DOHH2 (cell line): ENCODE results near the gene GSG1L.

ENCODE experiments used
- H3F3A ChIP-seq: fragments of 200-600 bp; sonication (generic), shearing (Covaris generic); 2 replicates; pipeline ENCODE4 v1.6.0; 2016; ENCODE audit warnings: antibody characterized with exemption, mild to moderate bottlenecking; ENCODE audit not compliant: control insufficient read depth, insufficient read depth
- H3K27ac ChIP-seq: fragments of 200-600 bp; sonication (generic); 2 replicates; pipeline ENCODE4 v1.5.1; 2014; ENCODE audit warnings: low read depth, mild to moderate bottlenecking, low read length, moderate library complexity
- H3K27me3 ChIP-seq: fragments of 200-600 bp; sonication (generic); 2 replicates; pipeline ENCODE4 v1.6.1; 2014; ENCODE audit warnings: mild to moderate bottlenecking, low read length, mixed read lengths; ENCODE audit not compliant: control insufficient read depth
- H3K36me3 ChIP-seq: fragments of 200-600 bp; sonication (generic); 2 replicates; pipeline ENCODE4 v1.6.1; 2014; ENCODE audit warnings: mild to moderate bottlenecking, low read length, moderate library complexity, mixed read lengths; ENCODE audit not compliant: control insufficient read depth
- H3K4me1 ChIP-seq: fragments of 200-600 bp; sonication (generic); 2 replicates; pipeline ENCODE4 v1.6.1; 2014; ENCODE audit warnings: mild to moderate bottlenecking, low read length, mixed read lengths; ENCODE audit not compliant: control insufficient read depth
- H3K4me2 ChIP-seq: fragments of 200-600 bp; sonication (generic); 2 replicates; pipeline ENCODE4 v1.6.0; 2014; ENCODE audit warnings: mild to moderate bottlenecking, low read length, moderate library complexity
- H3K4me3 ChIP-seq: fragments of 200-600 bp; sonication (generic); 2 replicates; pipeline ENCODE4 v1.5.1; 2014; ENCODE audit warnings: mild to moderate bottlenecking, low read length, mixed read lengths
- H3K79me2 ChIP-seq: fragments of 200-600 bp; sonication (generic); 2 replicates; pipeline ENCODE4 v1.6.1; 2014; ENCODE audit warnings: mild to moderate bottlenecking, low read length, mixed read lengths; ENCODE audit not compliant: control insufficient read depth
- H3K9me2 ChIP-seq: fragments of 200-600 bp; sonication (generic); replicated peaks from 2 replicates; pipeline ENCODE4 v1.6.1; 2014; ENCODE audit warnings: mild to moderate bottlenecking, low read length, mixed read lengths; ENCODE audit not compliant: control insufficient read depth
- H3K9me3 ChIP-seq: fragments of 200-600 bp; sonication (generic); 2 replicates; pipeline ENCODE4 v1.6.1; 2014; ENCODE audit warnings: antibody characterized with exemption, low read length, mixed read lengths; ENCODE audit not compliant: control insufficient read depth, insufficient read depth
- H4K20me1 ChIP-seq: fragments of 200-600 bp; sonication (generic); 2 replicates; pipeline ENCODE4 v1.6.0; 2014; ENCODE audit warnings: low read depth, mild to moderate bottlenecking, antibody characterized with exemption, low read length, moderate library complexity; ENCODE audit not compliant: control insufficient read depth, insufficient read depth
- EZH2phosphoT487 ChIP-seq: fragments of 200-600 bp; sonication (generic); IDR thresholded peaks from 2 replicates; pipeline ENCODE4 v1.6.1; 2017; ENCODE audit warnings: borderline replicate concordance, mild to moderate bottlenecking, antibody characterized with exemption, low read length, moderate library complexity, mixed read lengths
- TF ChIP-seq, protein P1 (sequence below): fragments of 200-600 bp; sonication (generic); IDR thresholded peaks from one replicate; pipeline ENCODE4 v1.5.1; 2014; ENCODE audit warnings: antibody characterized with exemption, mild to moderate bottlenecking, low read depth, low read length; ENCODE audit not compliant: poor library complexity, severe bottlenecking

Gene GSG1L

DNA sequence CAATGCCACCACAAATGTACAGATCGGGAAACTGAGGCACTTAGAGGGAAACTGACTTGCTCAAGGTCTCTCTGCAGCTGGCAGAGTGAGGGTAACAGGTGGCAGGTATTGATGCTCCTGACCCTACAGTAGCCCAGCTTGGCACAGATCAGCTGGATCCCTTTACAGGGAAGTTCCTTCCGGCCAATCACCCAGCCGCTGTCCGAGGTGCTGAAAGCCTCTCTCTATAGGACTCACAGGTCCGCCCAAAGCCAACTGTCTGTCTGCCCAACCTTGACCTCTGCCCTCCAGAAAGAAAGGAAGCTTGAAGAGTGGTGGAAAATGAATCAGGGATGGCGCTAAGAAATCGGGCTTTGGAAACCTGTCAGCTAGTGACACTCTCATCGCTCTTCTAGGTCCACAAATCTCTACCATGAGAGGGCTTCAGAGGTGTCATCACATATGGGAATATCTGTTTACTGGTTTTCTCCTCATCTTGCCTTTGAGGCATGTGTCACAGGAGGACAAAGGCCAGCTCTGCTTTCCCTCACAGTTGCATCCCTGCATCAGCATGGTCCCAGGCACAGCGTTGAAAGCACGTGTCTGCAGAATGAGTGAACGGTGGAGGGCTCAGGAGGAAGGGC, 267.4 kb downstream of the GSG1L start:
- Histone ChIP-seq H3K27me3 (no peaks in the 10 kb centered on the region), H4K20me1 (no peaks in the 10 kb centered on the region), H3K4me3 (no peak overlapping the region), H3K4me2 (no peak overlapping the region), H3K9me2 (no peaks in the 10 kb centered on the region), H3K36me3 (no peaks in the 10 kb centered on the region), H3K79me2 (no peaks in the 10 kb centered on the region), H3K4me1 (no peaks in the 10 kb centered on the region), H3F3A (no peaks in the 10 kb centered on the region), H3K9me3 (no peaks in the 10 kb centered on the region), H3K27ac (no peak overlapping the region)
- TF ChIP-seq, protein P1, sequence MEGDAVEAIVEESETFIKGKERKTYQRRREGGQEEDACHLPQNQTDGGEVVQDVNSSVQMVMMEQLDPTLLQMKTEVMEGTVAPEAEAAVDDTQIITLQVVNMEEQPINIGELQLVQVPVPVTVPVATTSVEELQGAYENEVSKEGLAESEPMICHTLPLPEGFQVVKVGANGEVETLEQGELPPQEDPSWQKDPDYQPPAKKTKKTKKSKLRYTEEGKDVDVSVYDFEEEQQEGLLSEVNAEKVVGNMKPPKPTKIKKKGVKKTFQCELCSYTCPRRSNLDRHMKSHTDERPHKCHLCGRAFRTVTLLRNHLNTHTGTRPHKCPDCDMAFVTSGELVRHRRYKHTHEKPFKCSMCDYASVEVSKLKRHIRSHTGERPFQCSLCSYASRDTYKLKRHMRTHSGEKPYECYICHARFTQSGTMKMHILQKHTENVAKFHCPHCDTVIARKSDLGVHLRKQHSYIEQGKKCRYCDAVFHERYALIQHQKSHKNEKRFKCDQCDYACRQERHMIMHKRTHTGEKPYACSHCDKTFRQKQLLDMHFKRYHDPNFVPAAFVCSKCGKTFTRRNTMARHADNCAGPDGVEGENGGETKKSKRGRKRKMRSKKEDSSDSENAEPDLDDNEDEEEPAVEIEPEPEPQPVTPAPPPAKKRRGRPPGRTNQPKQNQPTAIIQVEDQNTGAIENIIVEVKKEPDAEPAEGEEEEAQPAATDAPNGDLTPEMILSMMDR, result no peak
- TF ChIP-seq EZH2phosphoT487, result no peak

DNA sequence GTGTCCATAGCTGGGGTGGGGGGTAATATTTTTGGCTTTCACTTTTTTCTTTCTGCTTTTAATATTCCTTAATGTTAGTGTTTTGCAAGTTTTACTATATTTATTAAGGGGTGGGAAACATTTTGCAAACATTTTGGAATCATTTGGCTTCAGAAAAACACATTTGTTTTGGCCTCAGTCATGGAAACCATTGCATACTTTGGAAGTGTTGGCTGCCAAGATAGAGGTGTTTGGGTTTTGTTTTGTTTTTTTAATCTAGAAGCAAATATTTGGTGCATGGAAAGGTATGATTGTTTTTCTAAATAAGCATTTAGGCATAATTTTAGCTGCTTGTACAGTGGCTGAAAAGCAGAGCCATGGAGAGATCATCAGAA, 270.3 kb downstream of the GSG1L start:
- H3K79me2 ChIP-seq, result no peaks in the 10 kb centered on the region
- no peaks in the 10 kb centered on the region for H3K27me3 ChIP-seq
- no peaks in the 10 kb centered on the region for H3K4me1 ChIP-seq
- H3K4me2 ChIP-seq, result no peak overlapping the region
- H3K9me3 ChIP-seq, result no peaks in the 10 kb centered on the region
- H3K36me3 ChIP-seq, result no peaks in the 10 kb centered on the region
- H3K9me2 ChIP-seq, result no peaks in the 10 kb centered on the region
- H3F3A ChIP-seq, result no peaks in the 10 kb centered on the region
- no peak overlapping the region for H3K4me3 ChIP-seq
- no peaks in the 10 kb centered on the region for H4K20me1 ChIP-seq
- TF ChIP-seq EZH2phosphoT487, result no peak
- TF ChIP-seq, protein P1, result no peak
- H3K27ac ChIP-seq, result no peak overlapping the region

DNA sequence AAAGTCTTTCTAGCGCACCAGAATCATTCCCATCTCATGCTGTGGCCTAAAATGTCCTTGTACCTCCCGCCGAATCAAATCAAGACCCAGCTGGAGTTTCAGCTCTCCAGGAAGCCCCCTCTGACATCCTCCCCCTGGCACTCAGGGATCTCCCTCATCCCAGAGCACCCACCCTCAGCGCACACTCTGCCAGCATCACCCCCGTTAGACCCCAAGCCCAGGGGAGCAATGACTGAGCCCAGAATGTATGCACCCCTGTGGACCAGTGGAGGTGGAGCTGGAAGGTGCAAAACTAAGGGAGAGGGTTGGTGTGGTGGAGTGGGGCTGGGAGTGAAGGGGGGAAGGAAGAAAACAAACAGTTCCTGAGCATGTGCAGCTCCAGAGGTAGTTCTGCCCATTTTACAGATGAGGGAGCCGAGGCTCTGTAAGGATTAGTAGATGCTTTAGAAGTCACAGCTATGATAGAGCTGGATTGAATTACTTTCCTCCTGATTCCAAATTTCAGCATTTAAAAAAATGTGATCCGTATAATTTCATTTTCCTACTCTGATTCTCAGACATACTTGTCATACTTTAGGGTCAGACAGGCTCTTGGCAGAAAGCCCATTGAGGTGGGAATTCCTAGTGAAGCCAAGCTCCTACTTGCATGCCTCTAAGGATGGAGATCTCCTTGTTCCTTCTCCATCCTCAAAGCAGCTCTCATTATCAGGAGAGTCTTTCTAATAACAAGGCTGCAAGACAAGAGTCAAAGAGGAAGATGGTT, 270.8 kb downstream of the GSG1L start:
- no peaks in the 10 kb centered on the region for H3K9me2 ChIP-seq
- no peaks in the 10 kb centered on the region for H3K36me3 ChIP-seq
- H3K9me3 ChIP-seq, result no peaks in the 10 kb centered on the region
- H4K20me1 ChIP-seq, result no peaks in the 10 kb centered on the region
- H3K79me2 ChIP-seq, result no peaks in the 10 kb centered on the region
- H3K27me3 ChIP-seq, result no peaks in the 10 kb centered on the region
- no peak overlapping the region for H3K4me2 ChIP-seq
- no peak overlapping the region for H3K27ac ChIP-seq
- no peak overlapping the region for H3K4me3 ChIP-seq
- H3K4me1 ChIP-seq, result no peaks in the 10 kb centered on the region
- no peaks in the 10 kb centered on the region for H3F3A ChIP-seq
- TF ChIP-seq, protein P1, result no peak
- TF ChIP-seq EZH2phosphoT487, result no peak
